Measurements from ENCODE around the gene OR2J2.
"Not testable (repeated sequence)": the region's sequence is repeated elsewhere in the genome, so short reads cannot be mapped to it uniquely, and the experiment has no call there.

OR2J2 gene
- 0 to 0.05 reads per million in 2 donors for total RNA-seq

GRCh38 chr6:29170607-29171006, at the start of gene OR2J2:
TSS of gene OR2J2 (plus strand) at chr6:29170907. CDS start at chr6:29173636, 2,729 bp downstream.
- not testable (repeated sequence) for DNase-seq

- DNase-seq = no peak
Observed at GRCh38 chr6:29129326-29130012, 41.2 kb upstream of the OR2J2 start.

GRCh38 chr6:29130644-29131043, 40.1 kb upstream of the OR2J2 start:
- DNase-seq = no peak

- DNase-seq = no peak
Observed at GRCh38 chr6:29131691-29132090, 39.0 kb upstream of the OR2J2 start.

- DNase-seq = no peak
Observed at GRCh38 chr6:29137724-29138123, 33.0 kb upstream of the OR2J2 start.

- DNase-seq = no peak
Observed at GRCh38 chr6:29141606-29142005, 29.1 kb upstream of the OR2J2 start.

GRCh38 chr6:29142309-29142708, 28.4 kb upstream of the OR2J2 start:
- no peak for DNase-seq

GRCh38 chr6:29146179-29146578, 24.5 kb upstream of the OR2J2 start:
- no peak for DNase-seq

- DNase-seq = no peak
Observed at GRCh38 chr6:29147074-29147473, 23.6 kb upstream of the OR2J2 start.

GRCh38 chr6:29149444-29149843, 21.3 kb upstream of the OR2J2 start:
- not testable (repeated sequence) for DNase-seq

- no peak for DNase-seq
Observed at GRCh38 chr6:29153083-29153482, 17.6 kb upstream of the OR2J2 start.

- not testable (repeated sequence) for DNase-seq
Observed at GRCh38 chr6:29155182-29155581, 15.5 kb upstream of the OR2J2 start.

- not testable (repeated sequence) for DNase-seq
Observed at GRCh38 chr6:29159922-29160321, 10.8 kb upstream of the OR2J2 start.

GRCh38 chr6:29165571-29165970, 5.1 kb upstream of the OR2J2 start:
- DNase-seq = not testable (repeated sequence)

GRCh38 chr6:29171736-29172135, 1.0 kb downstream of the OR2J2 start:
- DNase-seq = no peak

- no peak for DNase-seq
Observed at GRCh38 chr6:29183594-29183993, 12.9 kb downstream of the OR2J2 start.

GRCh38 chr6:29188659-29189058, 18.0 kb downstream of the OR2J2 start:
- DNase-seq = not testable (repeated sequence)

- no peak for DNase-seq
Observed at GRCh38 chr6:29200767-29201662, 30.3 kb downstream of the OR2J2 start.

- no peak for DNase-seq
Observed at GRCh38 chr6:29201966-29202365, 31.3 kb downstream of the OR2J2 start.

- DNase-seq = no peak
Observed at GRCh38 chr6:29211488-29211887, 40.8 kb downstream of the OR2J2 start.

- DNase-seq = no peak
Observed at GRCh38 chr6:29216528-29216927, 45.8 kb downstream of the OR2J2 start.

GRCh38 chr6:29217242-29217641, 46.5 kb downstream of the OR2J2 start:
- not testable (repeated sequence) for DNase-seq

- not testable (repeated sequence) for DNase-seq
Observed at GRCh38 chr6:29218056-29218455, 47.3 kb downstream of the OR2J2 start.

Data from activated gamma-delta T cell (primary cell).